WTC11 (cell line): ENCODE measurements around the gene NUP214.

Experiments
- CTCF ChIP-seq: fragments of 200-600 bp; IDR thresholded peaks from 2 replicates; pipeline ENCODE4 v1.8.0; 2022; ENCODE audit warnings: antibody characterized with exemption
- GABPB1 ChIP-seq: sonication (generic); formaldehyde crosslinking; IDR thresholded peaks from 2 replicates; pipeline ENCODE4 v1.8.1; 2023; ENCODE audit warnings: mild to moderate bottlenecking, missing genetic modification reagents
- USF2 ChIP-seq: sonication (generic); formaldehyde crosslinking; IDR thresholded peaks from 2 replicates; pipeline ENCODE4 v1.8.1; 2023; ENCODE audit warnings: mild to moderate bottlenecking, missing genetic modification reagents, moderate library complexity
- ZNF425 ChIP-seq: fragments of 250-450 bp; sonication (Bioruptor Pico); conservative IDR thresholded peaks from 2 replicates; pipeline ENCODE4 v1.9.0; 2021; ENCODE audit warnings: mild to moderate bottlenecking
- TF ChIP-seq, protein P1 (sequence below): sonication (generic); formaldehyde crosslinking; IDR thresholded peaks from 2 replicates; pipeline ENCODE4 v1.8.1; 2022; ENCODE audit warnings: low read depth, mild to moderate bottlenecking, moderate library complexity, missing genetic modification reagents, borderline replicate concordance
- TF ChIP-seq, protein P2 (sequence below): sonication (generic); formaldehyde crosslinking; IDR thresholded peaks from 2 replicates; pipeline ENCODE4 v1.8.0; 2023; ENCODE audit warnings: missing genetic modification reagents

DNA sequence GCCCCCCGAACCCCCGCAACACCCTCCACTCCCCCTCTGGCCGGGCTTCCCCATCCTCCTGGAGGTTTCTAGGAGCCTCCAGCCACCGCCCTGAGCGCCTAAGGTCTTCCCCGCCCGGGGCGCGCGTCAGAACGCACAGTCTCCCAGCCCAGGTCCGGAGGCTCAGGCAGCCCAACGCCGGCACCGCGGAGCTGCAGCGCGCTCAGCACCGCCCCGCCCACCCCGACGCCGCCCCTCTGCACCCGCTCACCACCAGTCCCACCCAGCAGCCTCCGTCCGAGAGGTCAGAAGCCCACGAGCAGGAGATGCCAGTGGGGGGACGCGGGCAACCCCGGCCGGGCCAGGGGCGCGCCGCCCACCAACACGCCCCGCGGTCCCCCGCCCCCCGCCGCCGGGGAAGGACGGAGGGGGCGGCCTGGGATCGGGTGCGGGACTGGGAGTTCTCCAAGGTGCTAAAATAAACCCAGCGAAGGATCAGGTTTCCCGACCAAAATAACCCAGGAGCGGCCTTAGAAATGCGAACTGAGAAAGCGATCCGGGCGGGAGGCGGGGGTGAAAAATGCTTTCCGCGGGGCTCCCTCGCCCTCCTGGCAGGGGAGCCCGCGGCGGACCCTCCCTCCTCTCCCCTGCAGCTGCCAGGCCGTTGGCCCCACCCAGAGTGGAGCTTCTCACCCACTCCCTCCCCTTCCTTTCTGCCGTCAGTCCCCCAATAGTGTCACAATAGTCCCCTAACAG is 157.5 kb downstream of the NUP214 start:
- no peak for TF ChIP-seq ZNF425
- no peak for TF ChIP-seq CTCF
- no peak for TF ChIP-seq GABPB1 (CRISPR knock-in tag)
- TF ChIP-seq, protein P1, sequence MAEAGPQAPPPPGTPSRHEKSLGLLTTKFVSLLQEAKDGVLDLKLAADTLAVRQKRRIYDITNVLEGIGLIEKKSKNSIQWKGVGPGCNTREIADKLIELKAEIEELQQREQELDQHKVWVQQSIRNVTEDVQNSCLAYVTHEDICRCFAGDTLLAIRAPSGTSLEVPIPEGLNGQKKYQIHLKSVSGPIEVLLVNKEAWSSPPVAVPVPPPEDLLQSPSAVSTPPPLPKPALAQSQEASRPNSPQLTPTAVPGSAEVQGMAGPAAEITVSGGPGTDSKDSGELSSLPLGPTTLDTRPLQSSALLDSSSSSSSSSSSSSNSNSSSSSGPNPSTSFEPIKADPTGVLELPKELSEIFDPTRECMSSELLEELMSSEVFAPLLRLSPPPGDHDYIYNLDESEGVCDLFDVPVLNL (CRISPR knock-in tag), result no peak
- no peak for TF ChIP-seq USF2 (CRISPR knock-in tag)
- TF ChIP-seq, protein P2, sequence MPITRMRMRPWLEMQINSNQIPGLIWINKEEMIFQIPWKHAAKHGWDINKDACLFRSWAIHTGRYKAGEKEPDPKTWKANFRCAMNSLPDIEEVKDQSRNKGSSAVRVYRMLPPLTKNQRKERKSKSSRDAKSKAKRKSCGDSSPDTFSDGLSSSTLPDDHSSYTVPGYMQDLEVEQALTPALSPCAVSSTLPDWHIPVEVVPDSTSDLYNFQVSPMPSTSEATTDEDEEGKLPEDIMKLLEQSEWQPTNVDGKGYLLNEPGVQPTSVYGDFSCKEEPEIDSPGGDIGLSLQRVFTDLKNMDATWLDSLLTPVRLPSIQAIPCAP (CRISPR knock-in tag), result no peak
